ENCODE measurements around the gene NEGR1. TPM values are rescaled to one million over a fixed set of nuclear protein-coding genes. Genes with fewer than 3 reads are reported as not detected.

Gene NEGR1
- total and polyA plus RNA-seq, 4 donors, result 0.86 to 7.3 (median 2.5) TPM

DNA sequence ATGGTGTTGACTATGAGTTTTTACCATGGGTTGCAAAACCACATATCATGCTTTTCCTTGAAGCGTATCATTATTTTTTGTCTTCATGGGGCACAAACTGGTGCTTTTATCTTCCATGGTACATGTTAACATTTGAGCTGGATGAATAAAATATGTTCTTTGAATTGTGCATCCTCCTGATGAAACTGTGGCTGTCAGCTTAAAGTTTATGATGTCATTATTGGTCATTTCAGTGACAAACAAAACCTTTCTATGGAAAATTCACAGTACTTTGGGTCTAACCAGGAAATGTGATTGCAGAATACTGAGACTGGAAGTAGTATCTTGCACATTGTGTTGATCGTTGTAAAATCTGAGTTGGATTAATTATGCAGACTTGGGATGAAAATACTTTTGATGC is 909.8 kb downstream of the NEGR1 start:
- ATAC-seq (ENCODE audit: insufficient read depth, low FRiP score), result no peak
- DNase-seq, result no peak
- no peak overlapping the region for H3K27ac ChIP-seq (ENCODE audit: low read depth in 1 of 2, low read length in 1 of 2)
- TF ChIP-seq CTCF (IDR thresholded peaks at IDR 0.05; ENCODE audit: control extremely low read depth, extremely low read depth), result no peak
- no peak overlapping the region for H3K4me3 ChIP-seq
- H3K9me3 ChIP-seq (ENCODE audit: control insufficient read depth in 4 of 4, insufficient read depth in 3 of 4, low read length in 3 of 4), result no peaks in the 10 kb centered on the region
- no peak overlapping the region for H3K9ac ChIP-seq (ENCODE audit: insufficient read depth in 1 of 2, low read length in 2 of 2)
- WGBS, 2 donors, result 93 to 96% methylated on average over 2 of the region's 2 CpGs
- no peaks in the 10 kb centered on the region for H3K27me3 ChIP-seq (ENCODE audit: control insufficient read depth in 3 of 3, insufficient read depth in 3 of 3, low read length in 2 of 3)
- no peaks in the 10 kb centered on the region for H3K4me1 ChIP-seq (ENCODE audit: control insufficient read depth in 5 of 5, insufficient read depth in 5 of 5, low read length in 5 of 5)
- no peaks in the 10 kb centered on the region for H3K36me3 ChIP-seq (ENCODE audit: control insufficient read depth in 4 of 4, insufficient read depth in 4 of 4, low read length in 4 of 4)

- Histone ChIP-seq H3K27ac (ENCODE audit: low read depth in 1 of 2, low read length in 1 of 2) (no peak overlapping the region), H3K9ac (ENCODE audit: insufficient read depth in 1 of 2, low read length in 2 of 2) (no peak overlapping the region), H3K4me3 (no peak overlapping the region), H3K36me3 (ENCODE audit: control insufficient read depth in 4 of 4, insufficient read depth in 4 of 4, low read length in 4 of 4) (no peaks in the 10 kb centered on the region), H3K27me3 (ENCODE audit: control insufficient read depth in 3 of 3, insufficient read depth in 3 of 3, low read length in 2 of 3) (no peaks in the 10 kb centered on the region), H3K4me1 (ENCODE audit: control insufficient read depth in 5 of 5, insufficient read depth in 5 of 5, low read length in 5 of 5) (no peaks in the 10 kb centered on the region), H3K9me3 (ENCODE audit: control insufficient read depth in 4 of 4, insufficient read depth in 3 of 4, low read length in 3 of 4) (no peaks in the 10 kb centered on the region)
- no peak for DNase-seq
- 84 to 94% methylated on average over 1 of the region's 1 CpG for WGBS, 2 donors
- no peak for ATAC-seq (ENCODE audit: insufficient read depth, low FRiP score)
- no peak for TF ChIP-seq CTCF (IDR thresholded peaks at IDR 0.05; ENCODE audit: control extremely low read depth, extremely low read depth)
These were observed 910.8 kb downstream of the NEGR1 start for GRCh38 chr1:71371581-71371980.

- DNase-seq (peak in 1 of 3 donors; percentile 3), ATAC-seq (ENCODE audit: insufficient read depth, low FRiP score) (no peak)
- no peak overlapping the region for H3K27ac ChIP-seq (ENCODE audit: low read depth in 1 of 2, low read length in 1 of 2)
- H3K27me3 ChIP-seq (ENCODE audit: control insufficient read depth in 3 of 3, insufficient read depth in 3 of 3, low read length in 2 of 3), result no peaks in the 10 kb centered on the region
- H3K9ac ChIP-seq (ENCODE audit: insufficient read depth in 1 of 2, low read length in 2 of 2), result no peak overlapping the region
- TF ChIP-seq CTCF (IDR thresholded peaks at IDR 0.05; ENCODE audit: control extremely low read depth, extremely low read depth), result no peak
- no peaks in the 10 kb centered on the region for H3K9me3 ChIP-seq (ENCODE audit: control insufficient read depth in 4 of 4, insufficient read depth in 3 of 4, low read length in 3 of 4)
- peaks cover 0 to 20% (median 3%) of the 10 kb centered on the region in 5 donors for H3K4me1 ChIP-seq (ENCODE audit: control insufficient read depth in 5 of 5, insufficient read depth in 5 of 5, low read length in 5 of 5)
- no peak overlapping the region for H3K4me3 ChIP-seq
- 78 to 89% methylated on average over 2 of the region's 2 CpGs for WGBS, 2 donors
- H3K36me3 ChIP-seq (ENCODE audit: control insufficient read depth in 4 of 4, insufficient read depth in 4 of 4, low read length in 4 of 4), result no peaks in the 10 kb centered on the region
These were observed 918.1 kb downstream of the NEGR1 start for GRCh38 chr1:71364236-71364635.

DNA sequence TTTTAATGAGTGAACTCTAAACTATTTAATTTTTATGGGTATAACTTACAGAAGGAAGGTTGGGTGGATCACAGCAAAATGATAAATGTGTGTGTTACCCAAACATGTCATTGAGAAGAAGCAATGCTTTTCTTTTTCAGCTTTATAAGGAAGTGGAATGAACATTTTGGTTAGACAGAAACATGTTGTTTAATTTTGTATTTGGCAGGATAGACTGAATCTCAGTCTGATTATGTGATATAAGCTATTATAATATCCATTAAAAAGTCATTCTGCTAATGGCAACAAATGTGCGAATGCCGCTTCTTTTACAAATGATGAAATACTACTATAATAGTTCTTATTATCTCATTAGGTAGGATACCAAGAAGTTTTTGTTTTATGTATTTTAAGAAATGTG is 919.6 kb downstream of the NEGR1 start:
- 86 to 89% methylated on average over 2 of the region's 2 CpGs for WGBS, 2 donors
- no peak for ATAC-seq (ENCODE audit: insufficient read depth, low FRiP score)

More for the DNA sequence above, 919.6 kb downstream of the NEGR1 start:
- Histone ChIP-seq H3K4me3 (no peak overlapping the region), H3K27me3 (ENCODE audit: control insufficient read depth in 3 of 3, insufficient read depth in 3 of 3, low read length in 2 of 3) (no peaks in the 10 kb centered on the region), H3K36me3 (ENCODE audit: control insufficient read depth in 4 of 4, insufficient read depth in 4 of 4, low read length in 4 of 4) (no peaks in the 10 kb centered on the region), H3K9me3 (ENCODE audit: control insufficient read depth in 4 of 4, insufficient read depth in 3 of 4, low read length in 3 of 4) (no peaks in the 10 kb centered on the region), H3K27ac (ENCODE audit: low read depth in 1 of 2, low read length in 1 of 2) (no peak overlapping the region), H3K4me1 (ENCODE audit: control insufficient read depth in 5 of 5, insufficient read depth in 5 of 5, low read length in 5 of 5) (peaks cover 0 to 20% (median 3%) of the 10 kb centered on the region in 5 donors), H3K9ac (ENCODE audit: insufficient read depth in 1 of 2, low read length in 2 of 2) (no peak overlapping the region)
- TF ChIP-seq CTCF (IDR thresholded peaks at IDR 0.05; ENCODE audit: control extremely low read depth, extremely low read depth), result no peak
- peak in 2 of 3 donors; percentile 69 to 84 for DNase-seq

Measured in lung (tissue), 12 donors.